GM18505 (cell line): ENCODE measurements around the gene NOVA1.

Experiments
- ATAC-seq: cut with Tn5 transposase; IDR thresholded peaks from one replicate; pipeline ENCODE4 v1.9.1; 2021; ENCODE audit not compliant: unreplicated experiment
- POLR2A ChIP-seq: IDR thresholded peaks from 4 replicates; pipeline ENCODE4 v1.6.1; 2011; ENCODE audit warnings: borderline replicate concordance; ENCODE audit not compliant: insufficient read depth, insufficient read length; ENCODE audit errors: extremely low read depth

NOVA1 gene

GRCh38 chr14:26398616-26399015 is 199.2 kb downstream of the NOVA1 start:
- ATAC-seq: no peak
- no peak for TF ChIP-seq POLR2A
